ENCODE measurements around the gene POMT1.

The POMT1 gene

DNA sequence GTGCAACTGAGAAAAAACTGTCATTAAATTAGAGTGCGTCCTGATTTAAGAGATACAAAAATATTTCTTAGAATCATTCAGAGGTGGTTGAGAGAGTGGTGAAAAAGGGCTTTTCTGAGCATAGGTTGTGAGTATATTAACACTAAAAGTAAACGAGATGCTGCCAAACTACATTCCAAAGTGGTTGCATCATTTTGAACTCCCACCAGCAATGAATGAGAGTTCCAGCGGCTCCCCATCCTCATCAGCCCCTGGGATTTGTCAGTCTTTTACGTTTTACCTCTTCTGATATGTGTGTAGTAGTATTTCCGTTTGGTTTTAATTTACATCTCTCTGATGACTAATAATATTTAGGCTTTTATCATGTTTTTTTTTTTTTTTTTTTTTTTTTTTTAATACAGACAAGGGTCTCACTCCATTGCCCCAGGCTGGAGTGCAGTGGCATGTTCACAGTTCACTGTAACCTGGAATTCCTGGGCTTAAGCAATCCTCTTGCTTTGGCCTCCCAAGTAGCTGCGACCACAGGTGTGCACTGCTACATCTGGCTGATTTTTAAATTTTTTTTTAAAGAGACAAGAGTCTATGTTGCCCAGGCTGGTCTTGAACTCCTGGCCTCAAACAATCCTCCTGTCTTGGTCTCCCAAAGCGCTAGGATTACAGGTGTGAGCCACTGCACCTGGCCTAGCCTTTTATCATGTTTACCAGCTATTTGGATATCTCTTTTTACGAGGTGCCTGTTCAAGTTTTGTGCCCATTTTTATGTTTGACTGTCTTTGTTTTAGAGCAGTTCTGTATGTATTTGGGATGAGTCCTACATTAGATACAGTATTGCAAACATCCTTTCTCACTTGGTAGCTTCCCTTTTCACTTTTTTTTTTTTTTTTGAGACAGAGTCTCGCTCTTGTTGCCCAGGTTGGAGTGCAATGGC is 59.6 kb downstream of the POMT1 start:
- no peak overlapping the region for H3K4me3 ChIP-seq (ENCODE audit: low read depth, low read length)
- TF ChIP-seq MAX (IDR thresholded peaks at IDR 0.05; ENCODE audit: low read depth, low read length) (no peak), MYC (IDR thresholded peaks at IDR 0.05; ENCODE audit: low read depth, low read length) (no peak), POLR2A (IDR thresholded peaks at IDR 0.05; ENCODE audit: extremely low read depth, insufficient read length) (no peak)
- TF ChIP-seq, protein P1, sequence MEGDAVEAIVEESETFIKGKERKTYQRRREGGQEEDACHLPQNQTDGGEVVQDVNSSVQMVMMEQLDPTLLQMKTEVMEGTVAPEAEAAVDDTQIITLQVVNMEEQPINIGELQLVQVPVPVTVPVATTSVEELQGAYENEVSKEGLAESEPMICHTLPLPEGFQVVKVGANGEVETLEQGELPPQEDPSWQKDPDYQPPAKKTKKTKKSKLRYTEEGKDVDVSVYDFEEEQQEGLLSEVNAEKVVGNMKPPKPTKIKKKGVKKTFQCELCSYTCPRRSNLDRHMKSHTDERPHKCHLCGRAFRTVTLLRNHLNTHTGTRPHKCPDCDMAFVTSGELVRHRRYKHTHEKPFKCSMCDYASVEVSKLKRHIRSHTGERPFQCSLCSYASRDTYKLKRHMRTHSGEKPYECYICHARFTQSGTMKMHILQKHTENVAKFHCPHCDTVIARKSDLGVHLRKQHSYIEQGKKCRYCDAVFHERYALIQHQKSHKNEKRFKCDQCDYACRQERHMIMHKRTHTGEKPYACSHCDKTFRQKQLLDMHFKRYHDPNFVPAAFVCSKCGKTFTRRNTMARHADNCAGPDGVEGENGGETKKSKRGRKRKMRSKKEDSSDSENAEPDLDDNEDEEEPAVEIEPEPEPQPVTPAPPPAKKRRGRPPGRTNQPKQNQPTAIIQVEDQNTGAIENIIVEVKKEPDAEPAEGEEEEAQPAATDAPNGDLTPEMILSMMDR (IDR thresholded peaks at IDR 0.05; ENCODE audit: low read depth, low read length) = no peak
- DNase-seq (ENCODE audit: low read depth) = no peak

- DNase-seq (ENCODE audit: low read depth) = no peak
- TF ChIP-seq POLR2A (IDR thresholded peaks at IDR 0.05; ENCODE audit: extremely low read depth, insufficient read length) (no peak), MYC (IDR thresholded peaks at IDR 0.05; ENCODE audit: low read depth, low read length) (no peak), MAX (IDR thresholded peaks at IDR 0.05; ENCODE audit: low read depth, low read length) (no peak)
- TF ChIP-seq, protein P1 (IDR thresholded peaks at IDR 0.05; ENCODE audit: low read depth, low read length) = no peak
- H3K4me3 ChIP-seq (ENCODE audit: low read depth, low read length) = no peak overlapping the region
These were observed 62.7 kb downstream of the POMT1 start for GRCh38 chr9:131565369-131565768.

DNA sequence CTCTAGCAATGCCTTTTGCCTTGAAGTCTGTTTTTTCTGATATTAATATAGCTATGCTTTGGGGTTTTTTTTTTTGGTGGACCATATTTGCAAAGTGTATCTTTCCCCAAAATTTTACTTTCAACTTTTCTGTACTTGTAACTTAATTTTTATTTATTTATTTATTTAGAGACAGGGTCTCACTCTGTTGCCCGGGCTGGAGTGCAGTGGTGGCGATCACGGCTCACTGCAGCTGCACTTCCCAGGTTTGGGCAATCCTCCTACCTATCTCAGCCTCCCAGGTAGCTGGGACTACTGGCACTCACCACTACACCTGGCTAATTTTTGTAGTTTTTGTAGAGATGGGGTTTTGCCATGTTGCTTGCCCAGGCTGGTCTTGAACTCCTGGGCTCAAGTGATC is 63.4 kb downstream of the POMT1 start:
- no peak for DNase-seq (ENCODE audit: low read depth)

GRCh38 chr9:131567910-131568309 is 65.2 kb downstream of the POMT1 start:
- no peak overlapping the region for H3K4me3 ChIP-seq (ENCODE audit: low read depth, low read length)
- no peak for TF ChIP-seq MYC (IDR thresholded peaks at IDR 0.05; ENCODE audit: low read depth, low read length)
- TF ChIP-seq MAX (IDR thresholded peaks at IDR 0.05; ENCODE audit: low read depth, low read length) = no peak
- TF ChIP-seq, protein P1 (IDR thresholded peaks at IDR 0.05; ENCODE audit: low read depth, low read length) = no peak
- TF ChIP-seq POLR2A (IDR thresholded peaks at IDR 0.05; ENCODE audit: extremely low read depth, insufficient read length) = no peak
- DNase-seq (ENCODE audit: low read depth) = no peak

More for the DNA sequence above, 63.4 kb downstream of the POMT1 start:
- no peak for TF ChIP-seq MYC (IDR thresholded peaks at IDR 0.05; ENCODE audit: low read depth, low read length)
- no peak for TF ChIP-seq MAX (IDR thresholded peaks at IDR 0.05; ENCODE audit: low read depth, low read length)
- TF ChIP-seq, protein P1 (IDR thresholded peaks at IDR 0.05; ENCODE audit: low read depth, low read length) = no peak
- no peak for TF ChIP-seq POLR2A (IDR thresholded peaks at IDR 0.05; ENCODE audit: extremely low read depth, insufficient read length)
- no peak overlapping the region for H3K4me3 ChIP-seq (ENCODE audit: low read depth, low read length)

Measured in NB4 (cell line).